H9 (cell line): ENCODE measurements around the gene NKX3-2. TPM values are rescaled to one million over a fixed set of nuclear protein-coding genes. Genes with fewer than 3 reads are reported as not detected.

Experiments
- DNase-seq: peaks from one replicate; pipeline ENCODE4 v3.0.0-alpha.2; 2017
- H2AFZ ChIP-seq: one replicate; pipeline ENCODE4 v1.6.1; 2013; ENCODE audit warnings: mild to moderate bottlenecking, low read length, control low read depth, moderate library complexity
- H2AK5ac ChIP-seq: 2 replicates; pipeline ENCODE4 v1.6.1; 2013; ENCODE audit warnings: low read length, control low read depth, mixed read lengths; ENCODE audit not compliant: insufficient read length
- H2BK120ac ChIP-seq: one replicate; pipeline ENCODE4 v1.6.1; 2013; ENCODE audit warnings: low read depth, mild to moderate bottlenecking, low read length, control low read depth, inconsistent platforms; ENCODE audit not compliant: poor library complexity, severe bottlenecking
- H2BK12ac ChIP-seq: 2 replicates; pipeline ENCODE4 v1.6.1; 2013; ENCODE audit warnings: low read length, control low read depth, mixed read lengths, low read depth; ENCODE audit not compliant: insufficient read length
- H2BK15ac ChIP-seq: 2 replicates; pipeline ENCODE4 v1.6.1; 2013; ENCODE audit warnings: low read depth, low read length, control low read depth
- H2BK20ac ChIP-seq: one replicate; pipeline ENCODE4 v1.6.1; 2013; ENCODE audit warnings: low read depth, mild to moderate bottlenecking, low read length, control low read depth, inconsistent platforms; ENCODE audit not compliant: poor library complexity, severe bottlenecking
- H2BK5ac ChIP-seq: 2 replicates; pipeline ENCODE4 v1.6.1; 2013; ENCODE audit warnings: low read length, control low read depth, mixed read lengths; ENCODE audit not compliant: insufficient read length
- H3K14ac ChIP-seq: 2 replicates; pipeline ENCODE4 v1.6.1; 2013; ENCODE audit warnings: low read length, control low read depth; ENCODE audit not compliant: insufficient read depth
- H3K18ac ChIP-seq: 2 replicates; pipeline ENCODE4 v1.6.1; 2013; ENCODE audit warnings: low read depth, mild to moderate bottlenecking, mixed read lengths, low read length, control low read depth; ENCODE audit not compliant: insufficient read length
- H3K23ac ChIP-seq: 2 replicates; pipeline ENCODE4 v1.6.1; 2013; ENCODE audit warnings: low read length, control low read depth, mixed read lengths, low read depth; ENCODE audit not compliant: insufficient read length
- H3K23me2 ChIP-seq: 2 replicates; pipeline ENCODE4 v1.6.1; 2013; ENCODE audit warnings: low read depth, mild to moderate bottlenecking, mixed read lengths, low read length, control low read depth; ENCODE audit not compliant: insufficient read length, poor library complexity, severe bottlenecking
- H3K27ac ChIP-seq: 2 replicates; pipeline ENCODE4 v1.5.1; 2013; ENCODE audit warnings: low read length, control low read depth, mixed read lengths, low read depth; ENCODE audit not compliant: insufficient read length
- H3K27me3 ChIP-seq: 2 replicates; pipeline ENCODE4 v1.6.1; 2013; ENCODE audit warnings: low read length, control low read depth, inconsistent platforms; ENCODE audit not compliant: insufficient read depth
- H3K4ac ChIP-seq: 2 replicates; pipeline ENCODE4 v1.6.1; 2013; ENCODE audit warnings: low read depth, mild to moderate bottlenecking, control low read depth, inconsistent platforms, low read length, moderate library complexity
- H3K4me1 ChIP-seq: 2 replicates; pipeline ENCODE4 v1.6.1; 2013; ENCODE audit warnings: low read length, control low read depth, inconsistent platforms; ENCODE audit not compliant: insufficient read depth
- H3K4me2 ChIP-seq: 2 replicates; pipeline ENCODE4 v1.6.1; 2013; ENCODE audit warnings: low read length, control low read depth, mixed read lengths; ENCODE audit not compliant: insufficient read length, insufficient read depth
- H3K56ac ChIP-seq: 2 replicates; pipeline ENCODE4 v1.6.1; 2013; ENCODE audit warnings: low read depth, mild to moderate bottlenecking, mixed read lengths, low read length, control low read depth; ENCODE audit not compliant: insufficient read length
- H3K79me1 ChIP-seq: 2 replicates; pipeline ENCODE4 v1.6.1; 2013; ENCODE audit warnings: low read depth, mild to moderate bottlenecking, moderate library complexity, low read length, control low read depth, inconsistent platforms; ENCODE audit not compliant: insufficient read depth, poor library complexity, severe bottlenecking
- H3K79me2 ChIP-seq: 2 replicates; pipeline ENCODE4 v1.6.1; 2013; ENCODE audit warnings: low read length, control low read depth, inconsistent platforms; ENCODE audit not compliant: insufficient read depth
- H3K9ac ChIP-seq: 2 replicates; pipeline ENCODE4 v1.6.1; 2013; ENCODE audit warnings: low read length, control low read depth, mixed read lengths; ENCODE audit not compliant: insufficient read length; ENCODE audit errors: extremely low read depth
- H3K9me3 ChIP-seq: one replicate; pipeline ENCODE4 v1.6.1; 2013; ENCODE audit warnings: low read depth, low read length, inconsistent platforms; ENCODE audit not compliant: control insufficient read depth
- H3T11ph ChIP-seq: one replicate; pipeline ENCODE4 v1.6.1; 2013; ENCODE audit warnings: mild to moderate bottlenecking, low read length, control low read depth, inconsistent platforms
- H4K20me1 ChIP-seq: one replicate; pipeline ENCODE4 v1.6.1; 2013; ENCODE audit not compliant: control insufficient read depth, insufficient read length, insufficient read depth
- H4K5ac ChIP-seq: 2 replicates; pipeline ENCODE4 v1.6.1; 2013; ENCODE audit warnings: low read depth, mild to moderate bottlenecking, mixed read lengths, low read length, control low read depth; ENCODE audit not compliant: insufficient read length
- H4K8ac ChIP-seq: replicated peaks from 2 replicates; pipeline ENCODE4 v1.6.1; 2013; ENCODE audit warnings: low read length, control low read depth, mixed read lengths, low read depth; ENCODE audit not compliant: insufficient read length
- H4K91ac ChIP-seq: 2 replicates; pipeline ENCODE4 v1.6.1; 2013; ENCODE audit warnings: low read depth, mild to moderate bottlenecking, moderate library complexity, mixed read lengths, low read length, control low read depth; ENCODE audit not compliant: insufficient read length
- H3K27ac Mint-ChIP-seq, 3 experiments: 2 replicates in 2 of 3; 3 replicates in 1 of 3; pipeline ENCODE4 v1.8.0; 2020 to 2021; ENCODE audit warnings: mixed read lengths in 3 of 3, mild to moderate bottlenecking in 1 of 3, moderate library complexity in 1 of 3
- H3K27me3 Mint-ChIP-seq: 2 replicates; pipeline ENCODE4 v1.8.0; 2021; ENCODE audit warnings: low read depth, mild to moderate bottlenecking, moderate library complexity, mixed read lengths
- H3K36me3 Mint-ChIP-seq, 3 experiments: 2 replicates in 2 of 3; 3 replicates in 1 of 3; pipeline ENCODE4 v1.8.0; 2020 to 2021; ENCODE audit warnings: low read depth in 3 of 3, mixed read lengths in 3 of 3; ENCODE audit not compliant: insufficient read depth in 1 of 3
- H3K4me1 Mint-ChIP-seq, 2 experiments: 2 replicates each; pipeline ENCODE4 v1.8.0; 2020; ENCODE audit warnings: mixed read lengths in 2 of 2
- H3K4me3 Mint-ChIP-seq, 2 experiments: 2 replicates in 1 of 2; 3 replicates in 1 of 2; pipeline ENCODE4 v1.8.0; 2020 to 2021; ENCODE audit warnings: mild to moderate bottlenecking in 2 of 2, mixed read lengths in 2 of 2, moderate library complexity in 1 of 2
- H3K9me3 Mint-ChIP-seq, 2 experiments: 2 replicates in 1 of 2; 3 replicates in 1 of 2; pipeline ENCODE4 v1.8.0; 2020; ENCODE audit warnings: mild to moderate bottlenecking in 2 of 2, mixed read lengths in 2 of 2, moderate library complexity in 1 of 2
- CTCF ChIP-seq: fragments of 200-600 bp; sonication (generic); conservative IDR thresholded peaks from 3 replicates; pipeline ENCODE4 v1.8.0; 2021; ENCODE audit warnings: antibody characterized with exemption, mild to moderate bottlenecking
- WGBS: extraction: QIAGEN DNeasy Blood & Tissue Kit; methylation state at CpG from one replicate; pipeline ENCODE4 v1.1.7; 2013; ENCODE audit warnings: missing lambda C conversion rate, low lambda C conversion rate, mixed read lengths; ENCODE audit not compliant: insufficient read length; ENCODE audit errors: extremely low coverage; 5-methylcytosine and 5-hydroxymethylcytosine counted together
- total RNA-seq: library from RNA; stranded (reverse); gene quantifications from 2 replicates; pipeline ENCODE4 v1.2.1, GENCODE V29; 2021

The NKX3-2 gene
- total RNA-seq, 1 experiment from 2014 or later = 1.9 TPM

GRCh38 chr4:13528821-13529127, 15.5 kb downstream of the NKX3-2 start:
- H3K23ac ChIP-seq = no peak overlapping the region
- no peak overlapping the region for H3T11ph ChIP-seq
- H2BK12ac ChIP-seq = no peak overlapping the region
- DNase-seq = no peak
- no peak overlapping the region for H3K27ac ChIP-seq
- peaks cover 7% of the 10 kb centered on the region for H3K23me2 ChIP-seq
- no peak overlapping the region for H3K9ac ChIP-seq
- no peak overlapping the region for H2BK120ac ChIP-seq
- H3K27me3 ChIP-seq = peaks cover 90% of the 10 kb centered on the region
- H3K4me1 ChIP-seq = peaks cover under 1% of the 10 kb centered on the region
- no peaks in the 10 kb centered on the region for H3K79me1 ChIP-seq
- TF ChIP-seq CTCF = no peak
- H3K9me3 ChIP-seq = peaks cover 8% of the 10 kb centered on the region
- peaks cover 10% of the 10 kb centered on the region in 2 experiments for H3K9me3 Mint-ChIP-seq
- H3K4me2 ChIP-seq = peak overlapping the region; percentile 46
- no peak overlapping the region for H4K91ac ChIP-seq
- no peak overlapping the region for H2AFZ ChIP-seq
- no peak overlapping the region for H2BK15ac ChIP-seq
- H3K4me1 Mint-ChIP-seq = peaks cover 40 to 41% of the 10 kb centered on the region in 2 experiments
- no peak overlapping the region for H2BK5ac ChIP-seq
- H3K27ac Mint-ChIP-seq = no peak overlapping the region
- H3K18ac ChIP-seq = no peak overlapping the region
- H4K8ac ChIP-seq = no peak overlapping the region
- H3K27me3 Mint-ChIP-seq = peaks cover 99% of the 10 kb centered on the region
- no peaks in the 10 kb centered on the region for H4K20me1 ChIP-seq
- no peak overlapping the region for H3K56ac ChIP-seq
- H3K4me3 Mint-ChIP-seq = peak overlapping the region in 1 of 2 experiments; percentile 59; a peak in 2 of 5 replicates
- H3K79me2 ChIP-seq = no peaks in the 10 kb centered on the region
- H3K36me3 Mint-ChIP-seq = peaks cover 8 to 10% (median 10%) of the 10 kb centered on the region in 3 experiments
- H4K5ac ChIP-seq = no peak overlapping the region
- no CpG with 5 or more reads among the region's 5 CpGs for WGBS
- no peak overlapping the region for H2BK20ac ChIP-seq
- H3K14ac ChIP-seq = no peak overlapping the region
- H2AK5ac ChIP-seq = no peak overlapping the region
- no peak overlapping the region for H3K4ac ChIP-seq
